Fibroblast of skin of scalp (primary cell): ENCODE measurements around the gene SF1.
A peak's percentile ranks its signal among the peaks of the same experiment; 100 is the strongest.

Experiments
- DNase-seq: peaks from one replicate; pipeline ENCODE4 v3.0.0-alpha.2; 2013

The SF1 gene

DNA sequence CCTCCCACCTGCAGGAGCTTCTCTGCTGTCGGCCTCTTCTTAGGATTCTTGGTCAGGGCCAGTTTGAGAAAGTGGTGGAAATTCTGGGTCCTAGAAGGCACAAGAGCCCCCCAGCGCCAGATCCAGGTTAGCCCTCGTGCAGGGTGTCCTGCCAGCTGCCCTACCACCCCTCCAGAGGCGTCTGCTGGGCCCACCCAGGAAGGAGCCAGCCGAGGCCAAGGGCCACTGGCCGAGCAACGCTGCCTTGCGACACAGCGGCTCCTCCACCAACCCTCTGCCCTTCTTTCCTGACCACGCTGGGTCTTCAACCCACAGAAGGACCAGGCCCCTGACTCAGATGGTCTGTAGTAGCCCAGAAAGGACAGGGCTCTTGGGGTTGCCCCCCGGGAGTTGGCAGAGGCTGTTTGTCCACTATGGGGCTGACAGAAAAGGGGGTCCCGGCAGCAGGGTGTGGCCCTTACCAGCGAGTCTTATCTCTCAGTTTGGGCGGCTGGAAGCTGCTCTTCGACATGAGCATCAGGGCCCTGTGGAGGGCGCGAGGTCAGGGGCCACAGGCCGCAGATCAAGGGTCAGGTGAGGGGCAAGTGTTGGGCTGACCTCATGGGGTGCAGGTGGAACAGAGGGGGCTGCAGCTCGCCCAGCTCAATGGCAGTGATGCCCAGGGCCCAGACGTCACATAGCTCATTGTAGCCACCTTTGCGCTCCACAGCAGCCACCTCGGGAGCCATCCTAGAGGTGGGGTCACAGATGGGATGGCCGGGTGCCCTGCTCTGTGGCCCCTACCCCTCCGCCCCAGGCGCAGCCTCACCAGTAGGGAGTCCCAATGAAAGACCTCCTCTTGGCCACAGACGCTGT is 22.2 kb upstream of the SF1 start:
- DNase-seq = no peak

- DNase-seq = no peak
Observed at GRCh38 chr11:64799623-64800302, 21.4 kb upstream of the SF1 start.

DNA sequence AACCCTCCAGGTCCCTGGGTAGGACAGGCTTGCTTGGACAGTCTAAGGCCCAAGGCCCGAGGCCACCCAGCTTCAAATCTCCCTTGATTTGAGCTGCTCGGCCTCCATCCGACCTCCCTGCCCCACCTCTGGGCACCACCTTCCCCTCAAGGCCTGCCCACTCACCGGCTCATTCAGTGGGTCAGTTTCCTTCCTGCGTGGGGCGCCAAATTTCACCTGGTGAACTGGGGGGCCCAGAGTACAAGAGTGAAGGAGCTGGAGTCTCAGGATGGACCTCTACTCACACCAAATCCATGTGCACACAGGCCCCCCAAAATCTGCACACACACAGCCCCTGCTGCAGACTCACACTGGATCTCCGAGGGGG is 20.9 kb upstream of the SF1 start:
- no peak for DNase-seq

GRCh38 chr11:64796757-64797541 is 18.6 kb upstream of the SF1 start:
- DNase-seq = no peak

DNA sequence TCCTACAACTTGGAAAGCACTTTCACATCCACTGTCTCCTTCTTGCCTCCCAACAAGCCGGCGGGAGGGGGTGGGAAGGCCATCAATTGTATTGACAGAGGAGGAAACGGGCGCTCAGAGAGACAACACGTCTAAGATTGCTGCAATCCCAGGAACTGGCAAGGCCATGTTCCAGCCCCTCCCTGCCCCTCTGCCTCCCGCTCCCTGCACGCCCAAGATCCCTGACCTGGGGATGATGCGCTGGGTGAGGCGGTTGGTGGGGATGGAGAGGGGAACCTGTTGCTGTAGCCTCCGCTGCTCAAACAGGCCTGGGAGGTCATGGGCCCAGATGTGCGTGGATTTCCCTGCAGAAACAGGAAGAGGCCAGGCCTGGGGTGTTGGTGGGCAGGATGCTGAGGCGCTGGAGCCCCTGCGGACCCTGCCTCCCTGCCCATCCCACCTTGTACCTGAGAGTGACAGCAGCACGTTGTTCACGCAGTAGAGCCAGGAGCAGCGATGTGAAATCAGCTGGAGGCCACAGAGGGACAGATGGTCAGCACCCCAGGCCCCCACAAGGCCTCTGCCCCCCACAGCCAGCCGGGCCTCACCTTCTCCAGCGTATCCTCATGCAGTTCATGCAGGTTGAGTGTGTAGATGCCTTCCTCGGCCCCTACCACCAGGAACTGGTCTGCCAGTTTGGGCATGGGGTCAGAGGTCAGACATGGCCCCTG is 17.9 kb upstream of the SF1 start:
- no peak for DNase-seq

- DNase-seq = no peak
Observed at GRCh38 chr11:64794526-64794925, 16.2 kb upstream of the SF1 start.

- DNase-seq = no peak
Observed at GRCh38 chr11:64793271-64794160, 15.2 kb upstream of the SF1 start.

DNA sequence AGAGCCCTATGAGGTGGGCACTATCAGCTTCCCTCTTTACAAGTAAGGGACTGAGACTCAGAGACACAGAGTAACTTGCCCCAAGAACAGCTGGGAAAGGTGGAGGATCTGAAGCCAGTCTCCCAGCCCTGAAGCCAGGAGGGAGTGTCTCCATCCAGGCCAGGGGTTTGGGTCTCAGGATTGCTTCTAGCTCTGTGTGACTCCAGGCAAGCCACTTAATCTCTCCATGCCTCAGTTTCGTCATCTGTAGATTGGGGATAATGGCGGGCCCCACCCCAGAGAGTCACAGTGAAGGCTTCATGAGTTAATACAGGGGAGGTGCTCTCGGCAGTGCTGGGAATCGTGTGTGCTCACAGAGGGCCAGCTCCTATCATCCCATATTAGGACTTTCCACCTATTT is 14.1 kb upstream of the SF1 start:
- DNase-seq = no peak

GRCh38 chr11:64791781-64792291 is 13.5 kb upstream of the SF1 start:
- DNase-seq = no peak

DNA sequence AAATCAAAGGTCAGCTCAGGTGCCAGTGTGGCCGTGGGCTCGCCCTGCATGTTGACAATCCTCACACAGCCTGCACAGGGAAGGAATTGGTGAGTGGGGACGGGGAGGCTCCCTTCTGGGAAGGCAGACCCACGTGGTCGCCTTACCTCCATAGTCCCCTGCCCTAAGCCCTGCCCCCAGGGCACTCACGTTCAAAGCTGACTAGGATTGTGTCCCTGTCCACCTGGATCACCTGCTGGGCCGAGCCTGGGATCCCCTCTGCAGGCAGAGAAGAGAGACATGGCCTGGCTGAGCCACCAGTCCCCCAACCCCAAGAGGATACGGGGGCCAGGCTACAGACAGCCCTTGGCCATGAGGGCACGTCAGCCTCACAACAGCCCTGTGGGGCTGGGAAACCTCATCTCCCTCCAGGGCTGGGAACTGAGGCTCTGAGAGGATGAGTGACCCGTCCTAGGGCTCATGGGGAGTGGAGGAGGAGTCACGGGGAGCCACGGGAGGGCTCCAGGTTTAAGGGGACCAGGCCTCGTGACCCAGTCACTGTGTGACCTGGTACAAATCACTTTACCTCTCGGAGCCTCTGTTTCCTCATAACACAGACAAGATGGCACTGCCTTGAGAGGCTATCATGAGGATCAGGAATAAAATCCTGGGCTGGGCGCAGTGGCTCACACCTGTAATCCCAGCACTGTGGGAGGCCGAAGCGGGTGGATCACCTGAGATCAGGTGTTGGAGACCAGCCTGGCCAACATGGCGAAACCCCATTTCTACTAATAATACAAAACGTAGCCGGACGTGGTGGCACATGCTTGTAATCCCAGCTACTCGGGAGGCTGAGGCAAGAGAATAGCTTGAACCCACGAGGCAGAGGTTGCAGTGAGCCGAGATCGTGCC is 12.1 kb upstream of the SF1 start:
- no peak for DNase-seq

- no peak for DNase-seq
Observed at GRCh38 chr11:64789331-64790204, 11.2 kb upstream of the SF1 start.

DNA sequence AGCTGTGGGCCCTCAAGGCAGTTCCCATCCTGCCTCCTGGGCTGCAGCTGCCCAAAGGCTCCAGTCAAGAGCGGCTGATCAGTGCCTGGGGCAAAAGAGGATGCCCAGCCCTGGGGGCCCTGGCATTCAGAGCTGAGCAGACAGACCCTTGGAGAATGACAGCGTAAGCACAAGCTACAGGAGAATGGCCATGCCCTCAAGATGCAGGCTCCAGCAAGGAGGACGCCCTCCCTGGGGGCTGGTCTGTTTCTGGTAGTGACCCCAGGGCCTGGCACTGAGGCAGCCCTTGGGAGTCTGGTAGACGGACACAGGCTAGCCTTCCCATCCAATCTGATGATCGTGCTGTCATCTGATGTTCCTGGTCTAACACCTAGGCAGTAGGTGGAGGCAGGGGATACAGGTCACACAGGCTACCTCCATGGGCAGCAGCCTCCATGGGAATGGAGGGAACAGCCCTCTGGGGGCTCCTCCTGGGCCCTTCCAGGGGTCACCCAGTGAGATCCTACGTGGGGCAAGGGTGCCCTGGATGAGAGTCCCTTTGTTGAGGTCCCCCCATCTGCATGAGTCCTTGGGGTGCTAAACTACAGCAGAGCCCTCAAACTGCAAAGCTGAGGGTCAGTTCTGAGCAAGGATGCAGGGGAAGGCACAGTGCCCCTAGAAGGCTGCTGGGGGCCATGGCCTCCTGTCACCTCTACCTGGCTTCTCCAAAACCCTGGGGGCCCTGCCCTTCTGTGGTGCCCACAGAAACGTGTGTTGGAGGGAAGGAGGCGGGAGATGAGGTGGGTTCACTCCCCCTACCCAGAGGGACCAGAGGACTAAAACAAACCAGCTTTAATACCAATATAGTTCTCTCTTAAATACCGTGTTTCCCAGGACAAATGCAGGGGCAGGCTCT is 10.2 kb upstream of the SF1 start:
- DNase-seq = no peak

GRCh38 chr11:64787526-64788320 is 9.4 kb upstream of the SF1 start:
- DNase-seq = peak; percentile 27

DNA sequence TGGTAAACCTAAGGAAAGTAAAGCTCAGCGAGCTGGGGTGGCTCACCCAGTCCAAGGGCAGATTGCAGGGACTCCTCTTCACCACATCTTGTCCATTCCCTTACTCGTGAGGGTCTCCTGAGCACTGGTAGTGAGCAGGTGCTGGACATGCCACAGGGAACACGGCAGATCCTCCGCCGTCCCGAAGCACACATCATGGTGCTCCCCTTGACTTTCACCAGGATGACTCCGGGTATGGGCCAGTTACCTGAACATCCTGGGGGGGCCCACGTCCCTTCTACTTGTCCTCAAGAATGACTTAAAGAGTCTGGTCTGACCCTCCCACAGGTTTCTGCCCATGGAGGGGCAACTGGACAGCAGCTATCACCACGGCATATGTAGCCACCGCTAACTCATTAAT is 8.0 kb upstream of the SF1 start:
- no peak for DNase-seq

- no peak for DNase-seq
Observed at GRCh38 chr11:64784813-64785581, 6.7 kb upstream of the SF1 start.

DNA sequence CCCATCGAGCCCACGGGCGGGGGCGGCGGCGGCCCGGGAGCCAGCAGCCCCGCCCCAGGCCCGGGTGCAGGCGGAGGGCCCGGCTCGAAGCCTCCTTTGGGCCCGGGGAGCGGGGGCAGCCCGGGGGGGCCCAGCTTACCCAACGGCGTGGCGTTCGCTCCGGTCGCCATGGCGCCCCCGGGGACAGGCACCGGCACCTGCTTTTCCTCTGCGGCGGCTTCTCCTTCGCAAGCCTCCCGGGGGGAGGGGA is 194 bp downstream of the SF1 start:
- DNase-seq = no peak
